ENCODE results near the gene SLC45A1. TPM values are rescaled to one million over a fixed set of nuclear protein-coding genes. Genes with fewer than 3 reads are reported as not detected.

The SLC45A1 gene
- total and polyA plus RNA-seq, 12 donors: 0.53 to 4.1 (median 1.6) TPM

GRCh38 chr1:8293641-8294169, 24.2 kb upstream of the SLC45A1 start:
- no peaks in the 10 kb centered on the region for H3K27me3 ChIP-seq
- DNase-seq: no peak
- WGBS, 2 donors: 95 to 96% methylated on average over 4 of the region's 4 CpGs
- TF ChIP-seq CTCF (IDR thresholded peaks at IDR 0.05): no peak
- H3K27ac ChIP-seq: no peak overlapping the region
- H3K4me3 ChIP-seq: no peak overlapping the region
- no peaks in the 10 kb centered on the region for H3K36me3 ChIP-seq
- no peak for ATAC-seq
- H3K4me1 ChIP-seq: no peaks in the 10 kb centered on the region
- intact Hi-C loops (cut with DNase I): no loop called here
- H3K9me3 ChIP-seq: no peaks in the 10 kb centered on the region

- H3K27ac ChIP-seq: no peak overlapping the region
- no peak for ATAC-seq
- intact Hi-C loops (cut with DNase I): no loop called here
- H3K36me3 ChIP-seq: no peaks in the 10 kb centered on the region
- no peak overlapping the region for H3K4me3 ChIP-seq
- H3K27me3 ChIP-seq: no peaks in the 10 kb centered on the region
- 74 to 78% methylated on average over 19 of the region's 19 CpGs for WGBS, 2 donors
- no peaks in the 10 kb centered on the region for H3K4me1 ChIP-seq
- H3K9me3 ChIP-seq: no peaks in the 10 kb centered on the region
- no peak for TF ChIP-seq CTCF (IDR thresholded peaks at IDR 0.05)
- no peak for DNase-seq
Observed at GRCh38 chr1:8294170-8294697, 23.7 kb upstream of the SLC45A1 start.

- TF ChIP-seq CTCF (IDR thresholded peaks at IDR 0.05): no peak
- ATAC-seq (no peak), DNase-seq (no peak)
- H3K36me3 ChIP-seq: no peaks in the 10 kb centered on the region
- H3K4me3 ChIP-seq: no peak overlapping the region
- no peak overlapping the region for H3K27ac ChIP-seq
- H3K4me1 ChIP-seq: peaks cover 0 to 4% (median 0%) of the 10 kb centered on the region in 9 donors
- WGBS, 2 donors: 81 to 82% methylated on average over 4 of the region's 4 CpGs
- intact Hi-C loops (cut with DNase I): no loop called here
- H3K9me3 ChIP-seq: no peaks in the 10 kb centered on the region
- H3K27me3 ChIP-seq: peaks cover 0 to 3% (median 0%) of the 10 kb centered on the region in 7 donors
Observed at GRCh38 chr1:8297245-8297644, 20.7 kb upstream of the SLC45A1 start.

- peaks cover 0 to 3% (median 0%) of the 10 kb centered on the region in 7 donors for H3K27me3 ChIP-seq
- no peak for DNase-seq
- WGBS, 2 donors: 95 to 98% methylated on average over 5 of the region's 5 CpGs
- H3K27ac ChIP-seq: no peak overlapping the region
- TF ChIP-seq CTCF (IDR thresholded peaks at IDR 0.05): no peak
- H3K9me3 ChIP-seq: no peaks in the 10 kb centered on the region
- H3K36me3 ChIP-seq: no peaks in the 10 kb centered on the region
- ATAC-seq: no peak
- peaks cover 0 to 9% (median 0%) of the 10 kb centered on the region in 9 donors for H3K4me1 ChIP-seq
- intact Hi-C loops (cut with DNase I): no loop called here
- no peak overlapping the region for H3K4me3 ChIP-seq
Observed at GRCh38 chr1:8299963-8300362, 18.0 kb upstream of the SLC45A1 start.
